GM21737 (cell line): ENCODE data around the gene SCG2.

Experiments used
- ATAC-seq: cut with Tn5 transposase; IDR thresholded peaks from one replicate; pipeline ENCODE4 v1.9.1; 2021; ENCODE audit warnings: mild to moderate bottlenecking, moderate library complexity; ENCODE audit not compliant: unreplicated experiment

The SCG2 gene

GRCh38 chr2:223578846-223579245, 23.3 kb downstream of the SCG2 start:
- ATAC-seq, result no peak

DNA sequence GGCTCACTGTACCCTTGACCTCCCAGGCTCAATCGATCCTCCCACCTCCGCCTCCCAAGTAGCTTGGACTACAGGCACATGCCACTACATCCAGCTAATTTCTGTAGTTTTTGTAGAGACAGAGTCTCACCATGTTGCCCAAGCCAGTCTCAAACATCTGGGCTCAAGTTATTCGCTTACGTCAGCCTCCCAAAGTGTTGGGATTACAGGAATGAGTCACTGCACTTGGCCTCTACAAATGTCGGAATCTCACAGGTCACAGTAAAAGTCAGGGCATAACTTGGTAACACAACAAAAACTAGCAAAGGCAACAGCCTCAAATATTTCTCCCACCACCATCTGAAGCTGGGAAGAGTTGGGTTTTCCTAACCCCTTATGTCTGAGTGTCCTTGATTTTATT, 25.3 kb downstream of the SCG2 start:
- no peak for ATAC-seq

- ATAC-seq, result no peak
Observed at GRCh38 chr2:223570784-223571183, 31.4 kb downstream of the SCG2 start.

DNA sequence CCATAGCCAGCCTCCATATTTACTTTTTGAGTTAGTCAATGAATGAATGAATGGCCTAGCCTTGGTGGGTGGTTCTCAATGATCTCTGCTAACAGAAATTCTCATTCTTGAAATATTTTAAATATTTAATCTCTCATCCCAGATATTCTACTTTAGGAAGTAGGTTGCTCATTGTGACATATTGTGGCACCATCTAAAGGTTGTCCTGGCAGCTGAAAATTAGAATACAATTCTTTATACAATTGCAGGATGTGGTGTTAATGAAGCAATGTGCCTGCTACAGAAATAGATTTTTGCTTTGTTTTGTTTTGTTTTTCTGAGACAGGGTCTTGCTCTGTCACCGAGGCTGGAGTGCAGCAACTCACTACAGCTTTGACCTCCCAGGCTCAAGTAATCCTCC, 35.8 kb downstream of the SCG2 start:
- no peak for ATAC-seq

DNA sequence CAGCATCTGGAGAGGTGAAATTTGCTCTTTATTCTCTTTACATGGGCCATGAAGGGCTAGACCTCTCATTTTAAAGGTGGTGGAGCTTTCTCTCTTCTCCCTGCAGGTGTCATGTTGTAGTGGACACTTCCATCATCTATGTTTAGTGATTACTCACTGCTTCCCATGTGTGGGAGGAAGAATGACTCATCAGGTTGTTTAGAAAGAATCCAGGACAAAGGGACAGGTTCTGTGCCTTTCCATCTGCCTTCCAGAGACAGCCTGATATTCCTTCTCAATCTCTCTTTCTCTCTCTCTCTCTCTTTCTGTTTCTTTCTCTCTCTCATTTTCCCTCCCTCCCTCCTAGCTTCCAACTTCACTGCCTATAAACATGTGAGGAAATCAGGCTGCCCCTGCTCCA, 38.7 kb downstream of the SCG2 start:
- no peak for ATAC-seq

- no peak for ATAC-seq
Observed at GRCh38 chr2:223562078-223562477, 40.1 kb downstream of the SCG2 start.

- no peak for ATAC-seq
Observed at GRCh38 chr2:223560749-223561435, 41.3 kb downstream of the SCG2 start.

- no peak for ATAC-seq
Observed at GRCh38 chr2:223558970-223559369, 43.2 kb downstream of the SCG2 start.

- ATAC-seq, result no peak
Observed at GRCh38 chr2:223554923-223555322, 47.2 kb downstream of the SCG2 start.

DNA sequence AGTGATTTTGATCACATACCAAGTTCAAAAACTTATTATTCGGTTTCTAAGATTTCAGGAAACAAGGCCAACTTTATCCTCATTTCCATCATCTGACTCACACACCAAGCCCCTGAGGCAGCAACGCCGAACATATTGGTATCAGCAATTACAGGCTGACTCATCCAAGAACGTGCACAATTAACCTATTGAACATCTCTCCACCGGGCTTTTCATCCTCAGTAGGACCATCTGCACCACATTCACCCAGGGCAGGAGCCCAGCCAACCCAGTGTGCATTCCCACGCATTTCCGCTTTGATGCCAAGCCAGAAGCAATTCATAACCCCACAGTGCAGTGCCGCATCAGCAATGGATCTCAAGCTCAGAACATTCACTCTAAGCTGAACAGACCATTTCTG, 52.9 kb downstream of the SCG2 start:
- ATAC-seq, result no peak

GRCh38 chr2:223548194-223548593, 54.0 kb downstream of the SCG2 start:
- ATAC-seq, result no peak
